Measurements from ENCODE around the gene ARL5C. TPM values are rescaled to one million over a fixed set of nuclear protein-coding genes. Genes with fewer than 3 reads are reported as not detected.

ARL5C gene
- total RNA-seq, 1 donor from 2014 or later, result not detected

GRCh38 chr17:39165178-39165840 lies 652 bp downstream of the ARL5C start:
- no peak for DNase-seq
- TF ChIP-seq CTCF (IDR thresholded peaks at IDR 0.05), result no peak
- Histone ChIP-seq H3K4me3 (peak overlapping the region; percentile 57), H3K27me3 (ENCODE audit: low read depth) (peaks cover 9% of the 10 kb centered on the region), H3K4me1 (peaks cover 15% of the 10 kb centered on the region), H3K27ac (no peak overlapping the region), H3K36me3 (no peaks in the 10 kb centered on the region), H3K9me3 (no peaks in the 10 kb centered on the region)
- intact Hi-C loops (cut with DNase I), result no loop called here
- ATAC-seq, result peak in 1 of 2 donors; percentile 19

GRCh38 chr17:39164675-39165143 lies 1.3 kb downstream of the ARL5C start:
- peak; percentile 89 to 93 for ATAC-seq
- peaks cover 15% of the 10 kb centered on the region for H3K4me1 ChIP-seq
- H3K27me3 ChIP-seq (ENCODE audit: low read depth), result peaks cover 9% of the 10 kb centered on the region
- no peak overlapping the region for H3K27ac ChIP-seq
- peak; percentile 80 for TF ChIP-seq CTCF (IDR thresholded peaks at IDR 0.05)
- intact Hi-C loops (cut with DNase I), result no loop called here
- peak overlapping the region; percentile 57 for H3K4me3 ChIP-seq
- no peaks in the 10 kb centered on the region for H3K9me3 ChIP-seq
- DNase-seq, result peak; percentile 85
- H3K36me3 ChIP-seq, result no peaks in the 10 kb centered on the region

GRCh38 chr17:39161962-39162361 lies 4.0 kb downstream of the ARL5C start:
- H3K27ac ChIP-seq, result no peak overlapping the region
- intact Hi-C loops (cut with DNase I), result no loop called here
- H3K9me3 ChIP-seq, result no peaks in the 10 kb centered on the region
- no peak for DNase-seq
- H3K36me3 ChIP-seq, result no peaks in the 10 kb centered on the region
- H3K4me1 ChIP-seq, result peaks cover 15% of the 10 kb centered on the region
- H3K27me3 ChIP-seq (ENCODE audit: low read depth), result peaks cover 9% of the 10 kb centered on the region
- ATAC-seq, result no peak
- no peak for TF ChIP-seq CTCF (IDR thresholded peaks at IDR 0.05)
- H3K4me3 ChIP-seq, result no peak overlapping the region

- ATAC-seq (no peak), DNase-seq (no peak)
- no peaks in the 10 kb centered on the region for H3K36me3 ChIP-seq
- H3K9me3 ChIP-seq, result no peaks in the 10 kb centered on the region
- intact Hi-C loops (cut with DNase I), result no loop called here
- H3K27ac ChIP-seq, result no peak overlapping the region
- no peak overlapping the region for H3K4me3 ChIP-seq
- no peak for TF ChIP-seq CTCF (IDR thresholded peaks at IDR 0.05)
- H3K4me1 ChIP-seq, result no peaks in the 10 kb centered on the region
- H3K27me3 ChIP-seq (ENCODE audit: low read depth), result no peaks in the 10 kb centered on the region
These were observed 7.3 kb downstream of the ARL5C start for GRCh38 chr17:39158623-39159022.

- no peaks in the 10 kb centered on the region for H3K36me3 ChIP-seq
- ATAC-seq, result no peak
- TF ChIP-seq CTCF (IDR thresholded peaks at IDR 0.05), result no peak
- H3K4me3 ChIP-seq, result no peak overlapping the region
- H3K27ac ChIP-seq, result no peak overlapping the region
- peaks cover 13% of the 10 kb centered on the region for H3K4me1 ChIP-seq
- intact Hi-C loops (cut with DNase I), result no loop called here
- DNase-seq, result no peak
- H3K9me3 ChIP-seq, result no peaks in the 10 kb centered on the region
- no peaks in the 10 kb centered on the region for H3K27me3 ChIP-seq (ENCODE audit: low read depth)
These were observed 9.5 kb downstream of the ARL5C start for GRCh38 chr17:39156491-39156890.
